IMR-90 (cell line): Measurements from ENCODE around the gene CRCP.
"Not testable (repeated sequence)": the region's sequence is repeated elsewhere in the genome, so short reads cannot be mapped to it uniquely, and the experiment has no call there.

Experiments
- CEBPB ChIP-seq: IDR thresholded peaks from 2 replicates; pipeline ENCODE4 v1.6.1; 2012; ENCODE audit warnings: low read depth, low read length, improper control_type of control experiment
- CHD1 ChIP-seq: IDR thresholded peaks from 2 replicates; pipeline ENCODE4 v1.6.1; 2012; ENCODE audit warnings: low read depth, low read length, improper control_type of control experiment
- FOS ChIP-seq: fragments of 150-350 bp; IDR thresholded peaks from 2 replicates; pipeline ENCODE4 v1.6.1; 2016; ENCODE audit warnings: low read depth, low read length
- MAFK ChIP-seq: IDR thresholded peaks from 2 replicates; pipeline ENCODE4 v1.6.1; 2012; ENCODE audit warnings: low read depth, low read length, improper control_type of control experiment
- MXI1 ChIP-seq: IDR thresholded peaks from 2 replicates; pipeline ENCODE4 v1.6.1; 2012; ENCODE audit warnings: low read depth, mild to moderate bottlenecking, low read length, moderate library complexity, borderline replicate concordance
- NFE2L2 ChIP-seq: fragments of 150-350 bp; IDR thresholded peaks from 2 replicates; pipeline ENCODE4 v1.6.1; 2016; ENCODE audit warnings: low read depth, mild to moderate bottlenecking, low read length
- POLR2A ChIP-seq: IDR thresholded peaks from 2 replicates; pipeline ENCODE4 v1.6.1; 2012; ENCODE audit warnings: mild to moderate bottlenecking, low read depth, low read length
- RAD21 ChIP-seq: IDR thresholded peaks from 2 replicates; pipeline ENCODE4 v1.6.1; 2012; ENCODE audit warnings: low read length, improper control_type of control experiment
- TF ChIP-seq, protein P1 (sequence below): conservative IDR thresholded peaks from 2 replicates; pipeline ENCODE4 v1.5.1; 2012; ENCODE audit warnings: mild to moderate bottlenecking, low read depth, low read length, improper control_type of control experiment
- TF ChIP-seq, protein P2 (sequence below): fragments of 150-350 bp; IDR thresholded peaks from 2 replicates; pipeline ENCODE4 v1.6.1; 2016; ENCODE audit warnings: low read depth, mild to moderate bottlenecking, low read length, moderate library complexity, borderline replicate concordance

DNA sequence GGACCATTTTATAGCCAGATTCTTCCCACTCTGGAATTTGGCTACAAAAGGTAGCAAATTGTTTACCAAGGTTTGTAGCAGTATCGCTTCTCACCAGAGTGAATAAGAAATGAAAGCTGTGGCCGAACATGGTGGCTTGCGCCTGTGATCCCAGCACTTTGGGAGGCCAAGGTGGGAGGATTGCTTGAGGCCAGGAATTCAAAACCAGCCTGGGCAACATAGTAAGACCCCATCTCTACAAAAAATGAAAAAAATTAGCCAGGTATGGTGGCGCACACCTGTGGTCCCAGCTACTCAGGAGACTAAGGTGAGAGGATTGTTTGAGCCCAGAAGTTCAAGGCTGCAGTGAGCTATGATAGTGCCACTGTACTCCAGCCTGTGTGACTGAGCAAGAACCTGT is 33.0 kb downstream of the CRCP start:
- TF ChIP-seq, protein P1, sequence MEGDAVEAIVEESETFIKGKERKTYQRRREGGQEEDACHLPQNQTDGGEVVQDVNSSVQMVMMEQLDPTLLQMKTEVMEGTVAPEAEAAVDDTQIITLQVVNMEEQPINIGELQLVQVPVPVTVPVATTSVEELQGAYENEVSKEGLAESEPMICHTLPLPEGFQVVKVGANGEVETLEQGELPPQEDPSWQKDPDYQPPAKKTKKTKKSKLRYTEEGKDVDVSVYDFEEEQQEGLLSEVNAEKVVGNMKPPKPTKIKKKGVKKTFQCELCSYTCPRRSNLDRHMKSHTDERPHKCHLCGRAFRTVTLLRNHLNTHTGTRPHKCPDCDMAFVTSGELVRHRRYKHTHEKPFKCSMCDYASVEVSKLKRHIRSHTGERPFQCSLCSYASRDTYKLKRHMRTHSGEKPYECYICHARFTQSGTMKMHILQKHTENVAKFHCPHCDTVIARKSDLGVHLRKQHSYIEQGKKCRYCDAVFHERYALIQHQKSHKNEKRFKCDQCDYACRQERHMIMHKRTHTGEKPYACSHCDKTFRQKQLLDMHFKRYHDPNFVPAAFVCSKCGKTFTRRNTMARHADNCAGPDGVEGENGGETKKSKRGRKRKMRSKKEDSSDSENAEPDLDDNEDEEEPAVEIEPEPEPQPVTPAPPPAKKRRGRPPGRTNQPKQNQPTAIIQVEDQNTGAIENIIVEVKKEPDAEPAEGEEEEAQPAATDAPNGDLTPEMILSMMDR = not testable (repeated sequence)
- not testable (repeated sequence) for TF ChIP-seq FOS, CEBPB, NFE2L2, POLR2A, CHD1, RAD21, MXI1, MAFK
- TF ChIP-seq, protein P2, sequence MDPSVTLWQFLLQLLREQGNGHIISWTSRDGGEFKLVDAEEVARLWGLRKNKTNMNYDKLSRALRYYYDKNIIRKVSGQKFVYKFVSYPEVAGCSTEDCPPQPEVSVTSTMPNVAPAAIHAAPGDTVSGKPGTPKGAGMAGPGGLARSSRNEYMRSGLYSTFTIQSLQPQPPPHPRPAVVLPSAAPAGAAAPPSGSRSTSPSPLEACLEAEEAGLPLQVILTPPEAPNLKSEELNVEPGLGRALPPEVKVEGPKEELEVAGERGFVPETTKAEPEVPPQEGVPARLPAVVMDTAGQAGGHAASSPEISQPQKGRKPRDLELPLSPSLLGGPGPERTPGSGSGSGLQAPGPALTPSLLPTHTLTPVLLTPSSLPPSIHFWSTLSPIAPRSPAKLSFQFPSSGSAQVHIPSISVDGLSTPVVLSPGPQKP = not testable (repeated sequence)
